GM12874 (cell line): Measurements from ENCODE around the gene DIP2C.

ENCODE experiments used
- CTCF ChIP-seq: IDR thresholded peaks from 2 replicates; pipeline ENCODE4 v1.5.1; 2011; ENCODE audit warnings: low read depth, mild to moderate bottlenecking, control low read depth, low read length, moderate library complexity; ENCODE audit not compliant: insufficient read depth

Gene DIP2C

GRCh38 chr10:565676-566075 lies 123.8 kb downstream of the DIP2C start:
- TF ChIP-seq CTCF: no peak

DNA sequence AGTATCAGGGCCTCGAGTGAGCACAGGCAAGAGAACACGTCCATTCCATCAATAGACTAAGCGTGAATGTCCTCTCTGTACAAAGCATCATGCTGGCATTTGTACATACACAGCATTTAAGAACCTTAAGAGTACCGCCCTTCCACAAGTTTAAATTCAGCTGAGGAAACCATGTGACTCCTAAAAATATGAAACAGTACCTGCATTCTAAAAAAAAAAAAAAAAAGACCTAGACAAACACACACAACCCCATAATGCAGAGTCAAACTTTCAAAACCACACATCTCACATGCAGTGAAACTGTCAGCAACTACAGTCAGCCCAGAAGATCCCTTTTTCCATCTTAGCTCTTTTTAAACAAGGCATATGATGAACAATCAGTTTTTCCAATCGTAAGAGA lies 124.3 kb downstream of the DIP2C start:
- TF ChIP-seq CTCF: no peak

GRCh38 chr10:563827-564226 lies 125.6 kb downstream of the DIP2C start:
- no peak for TF ChIP-seq CTCF

- TF ChIP-seq CTCF: no peak
Observed at GRCh38 chr10:562142-562541, 127.3 kb downstream of the DIP2C start.

DNA sequence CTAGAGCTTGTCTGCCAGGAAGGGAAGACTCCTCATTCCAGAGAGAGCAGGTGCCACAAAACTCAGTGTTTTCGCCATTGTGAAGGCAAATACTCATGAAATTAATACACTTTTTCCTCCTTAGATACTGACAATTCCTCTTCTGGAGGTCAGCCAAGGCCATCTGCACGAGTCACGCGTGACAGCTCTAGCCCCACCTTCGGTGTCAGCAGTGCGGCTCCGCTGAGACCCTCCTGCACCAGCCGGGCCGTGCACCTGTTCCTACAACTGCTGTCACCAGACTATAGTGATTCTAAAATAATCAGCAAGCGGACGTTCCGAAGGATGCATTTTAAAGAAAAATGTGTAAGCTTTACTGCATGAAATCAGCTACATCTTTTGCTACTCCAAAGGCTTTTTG lies 127.7 kb downstream of the DIP2C start:
- no peak for TF ChIP-seq CTCF

- TF ChIP-seq CTCF: no peak
Observed at GRCh38 chr10:560314-560992, 129.0 kb downstream of the DIP2C start.

DNA sequence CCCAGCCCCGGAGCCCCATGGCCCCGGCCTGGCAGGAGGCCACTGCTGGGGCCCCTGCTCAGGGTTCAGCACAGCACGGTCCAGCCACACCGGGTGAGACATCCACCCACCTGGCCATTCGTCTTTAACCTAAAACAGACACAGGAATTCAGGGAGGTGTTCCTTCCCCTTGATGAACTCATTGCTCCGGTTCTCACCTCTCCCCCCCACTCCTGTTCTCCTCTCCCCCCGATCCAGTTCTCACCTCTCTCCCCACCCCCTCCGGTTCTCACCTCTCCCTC lies 129.8 kb downstream of the DIP2C start:
- TF ChIP-seq CTCF: no peak
